C4-2B (cell line): ENCODE data around the gene NFATC3.

Experiments used
- ZFX ChIP-seq: fragments of 450-650 bp; IDR thresholded peaks from 2 replicates; pipeline ENCODE4 v1.6.1; 2017
- TF ChIP-seq, protein P1 (sequence below): fragments of 450-650 bp; conservative IDR thresholded peaks from 2 replicates; pipeline ENCODE4 v1.5.1; 2017; ENCODE audit warnings: mild to moderate bottlenecking

DNA sequence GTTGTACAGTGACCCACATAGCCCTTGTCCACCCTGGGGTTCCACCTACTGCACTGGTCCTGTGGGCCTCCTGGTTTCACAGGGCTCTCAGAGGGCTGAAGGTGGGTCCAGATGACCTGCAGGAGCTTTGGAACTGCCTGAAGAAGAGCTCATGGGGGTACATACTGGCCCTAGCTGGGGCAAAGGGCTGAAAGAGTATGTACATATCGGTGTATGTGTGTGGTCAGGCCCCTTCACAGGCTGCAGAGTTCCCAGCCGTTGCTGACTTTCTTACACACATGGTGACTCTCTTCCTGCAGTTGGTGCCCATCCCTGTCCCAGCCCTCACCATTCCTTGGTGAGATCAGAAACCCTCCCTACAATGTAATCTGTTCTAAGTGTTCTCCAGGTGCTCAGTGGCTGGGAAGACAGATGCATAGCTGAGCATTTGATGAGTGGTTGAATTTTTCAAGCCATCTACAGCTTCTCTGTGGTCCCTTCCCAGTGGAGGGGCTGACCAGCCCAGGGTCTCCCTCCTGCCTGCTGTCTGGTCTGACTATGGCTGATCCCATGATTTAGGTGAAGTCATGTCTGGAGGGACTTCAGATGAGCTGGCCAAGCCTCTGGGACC is 2.4 kb upstream of the NFATC3 start:
- TF ChIP-seq, protein P1, sequence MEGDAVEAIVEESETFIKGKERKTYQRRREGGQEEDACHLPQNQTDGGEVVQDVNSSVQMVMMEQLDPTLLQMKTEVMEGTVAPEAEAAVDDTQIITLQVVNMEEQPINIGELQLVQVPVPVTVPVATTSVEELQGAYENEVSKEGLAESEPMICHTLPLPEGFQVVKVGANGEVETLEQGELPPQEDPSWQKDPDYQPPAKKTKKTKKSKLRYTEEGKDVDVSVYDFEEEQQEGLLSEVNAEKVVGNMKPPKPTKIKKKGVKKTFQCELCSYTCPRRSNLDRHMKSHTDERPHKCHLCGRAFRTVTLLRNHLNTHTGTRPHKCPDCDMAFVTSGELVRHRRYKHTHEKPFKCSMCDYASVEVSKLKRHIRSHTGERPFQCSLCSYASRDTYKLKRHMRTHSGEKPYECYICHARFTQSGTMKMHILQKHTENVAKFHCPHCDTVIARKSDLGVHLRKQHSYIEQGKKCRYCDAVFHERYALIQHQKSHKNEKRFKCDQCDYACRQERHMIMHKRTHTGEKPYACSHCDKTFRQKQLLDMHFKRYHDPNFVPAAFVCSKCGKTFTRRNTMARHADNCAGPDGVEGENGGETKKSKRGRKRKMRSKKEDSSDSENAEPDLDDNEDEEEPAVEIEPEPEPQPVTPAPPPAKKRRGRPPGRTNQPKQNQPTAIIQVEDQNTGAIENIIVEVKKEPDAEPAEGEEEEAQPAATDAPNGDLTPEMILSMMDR = no peak
- TF ChIP-seq ZFX = no peak
